ENCODE measurements around the gene NEMP1.
"Not testable (repeated sequence)": the region's sequence is repeated elsewhere in the genome, so short reads cannot be mapped to it uniquely, and the experiment has no call there.

Gene NEMP1

DNA sequence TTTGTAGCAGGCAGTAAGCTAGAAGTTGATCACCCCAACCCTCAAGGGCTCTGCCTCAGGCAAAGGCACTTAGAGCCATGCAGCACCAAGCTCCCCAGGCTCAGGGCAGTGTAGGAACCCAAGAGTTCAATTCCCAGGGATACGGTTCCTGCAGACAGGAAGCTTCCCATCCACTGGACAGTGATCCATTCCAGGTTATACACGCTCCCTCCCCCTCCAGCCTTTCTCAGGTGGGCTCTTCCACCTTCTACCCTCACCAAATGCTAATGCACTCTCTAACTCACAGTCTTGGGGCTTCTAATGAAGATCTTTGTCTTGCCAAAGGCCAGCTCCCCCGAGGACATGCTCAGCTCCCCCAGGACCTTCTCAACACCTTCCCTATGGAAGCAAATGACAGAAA is 41.3 kb downstream of the NEMP1 start:
- no peaks in the 10 kb centered on the region for H3K36me3 ChIP-seq (ENCODE audit: insufficient read depth, low read length)
- no peak overlapping the region for H3K27ac ChIP-seq
- H3K9ac ChIP-seq (ENCODE audit: insufficient read length): no peak overlapping the region
- no peaks in the 10 kb centered on the region for H3K9me3 ChIP-seq (ENCODE audit: low read depth, low read length)
- no peak overlapping the region for H3K4me3 ChIP-seq
- TF ChIP-seq EZH2 (IDR thresholded peaks at IDR 0.05) (no peak), POLR2AphosphoS5 (IDR thresholded peaks at IDR 0.05; ENCODE audit: borderline replicate concordance, low read depth, low read length) (no peak), FOXP2 (optimal IDR thresholded peaks at IDR 0.05; ENCODE audit: control extremely low read depth, extremely low read length, insufficient read depth) (no peak)
- DNase-seq (ENCODE audit: low read depth, low spot score): no peak

DNA sequence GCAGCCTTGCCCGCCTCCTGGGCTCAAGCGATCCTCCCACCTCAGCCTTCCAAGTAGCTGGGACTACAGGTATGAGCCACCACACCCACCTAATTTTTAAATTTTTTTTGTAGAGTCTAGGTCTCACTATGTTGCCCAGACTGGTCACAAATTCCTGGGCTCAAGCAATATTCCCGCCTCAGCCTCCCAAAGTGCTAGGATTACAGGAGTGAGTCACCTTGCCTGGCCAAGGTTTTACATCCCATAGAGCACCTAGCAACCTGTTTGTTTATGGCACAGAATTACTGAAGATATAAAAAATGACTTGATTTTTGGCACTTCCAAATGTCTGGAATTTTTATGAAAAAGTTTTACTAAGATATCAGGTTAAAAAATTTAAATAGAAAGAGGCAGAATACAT is 45.2 kb downstream of the NEMP1 start:
- H3K27ac ChIP-seq: no peak overlapping the region
- no peak overlapping the region for H3K9ac ChIP-seq (ENCODE audit: insufficient read length)
- no peak for TF ChIP-seq EZH2 (IDR thresholded peaks at IDR 0.05)
- TF ChIP-seq POLR2AphosphoS5 (IDR thresholded peaks at IDR 0.05; ENCODE audit: borderline replicate concordance, low read depth, low read length): no peak
- TF ChIP-seq FOXP2 (optimal IDR thresholded peaks at IDR 0.05; ENCODE audit: control extremely low read depth, extremely low read length, insufficient read depth): no peak
- no peaks in the 10 kb centered on the region for H3K9me3 ChIP-seq (ENCODE audit: low read depth, low read length)
- no peak overlapping the region for H3K4me3 ChIP-seq
- DNase-seq (ENCODE audit: low read depth, low spot score): no peak
- H3K36me3 ChIP-seq (ENCODE audit: insufficient read depth, low read length): no peaks in the 10 kb centered on the region

- TF ChIP-seq POLR2AphosphoS5 (IDR thresholded peaks at IDR 0.05; ENCODE audit: borderline replicate concordance, low read depth, low read length) (no peak), FOXP2 (optimal IDR thresholded peaks at IDR 0.05; ENCODE audit: control extremely low read depth, extremely low read length, insufficient read depth) (no peak), EZH2 (IDR thresholded peaks at IDR 0.05) (no peak)
- H3K4me3 ChIP-seq: no peak overlapping the region
- no peak overlapping the region for H3K27ac ChIP-seq
- H3K9me3 ChIP-seq (ENCODE audit: low read depth, low read length): no peaks in the 10 kb centered on the region
- no peak for DNase-seq (ENCODE audit: low read depth, low spot score)
- H3K9ac ChIP-seq (ENCODE audit: insufficient read length): no peak overlapping the region
- H3K36me3 ChIP-seq (ENCODE audit: insufficient read depth, low read length): no peaks in the 10 kb centered on the region
Measured at GRCh38 chr12:57031789-57032188, 46.8 kb downstream of the NEMP1 start.

- H3K27ac ChIP-seq: no peak overlapping the region
- H3K4me3 ChIP-seq: no peak overlapping the region
- no peaks in the 10 kb centered on the region for H3K36me3 ChIP-seq (ENCODE audit: insufficient read depth, low read length)
- no peaks in the 10 kb centered on the region for H3K9me3 ChIP-seq (ENCODE audit: low read depth, low read length)
- H3K9ac ChIP-seq (ENCODE audit: insufficient read length): no peak overlapping the region
- no peak for TF ChIP-seq POLR2AphosphoS5 (IDR thresholded peaks at IDR 0.05; ENCODE audit: borderline replicate concordance, low read depth, low read length)
- no peak for TF ChIP-seq EZH2 (IDR thresholded peaks at IDR 0.05)
- TF ChIP-seq FOXP2 (optimal IDR thresholded peaks at IDR 0.05; ENCODE audit: control extremely low read depth, extremely low read length, insufficient read depth): no peak
- no peak for DNase-seq (ENCODE audit: low read depth, low spot score)
Measured at GRCh38 chr12:57031138-57031725, 47.4 kb downstream of the NEMP1 start.

DNA sequence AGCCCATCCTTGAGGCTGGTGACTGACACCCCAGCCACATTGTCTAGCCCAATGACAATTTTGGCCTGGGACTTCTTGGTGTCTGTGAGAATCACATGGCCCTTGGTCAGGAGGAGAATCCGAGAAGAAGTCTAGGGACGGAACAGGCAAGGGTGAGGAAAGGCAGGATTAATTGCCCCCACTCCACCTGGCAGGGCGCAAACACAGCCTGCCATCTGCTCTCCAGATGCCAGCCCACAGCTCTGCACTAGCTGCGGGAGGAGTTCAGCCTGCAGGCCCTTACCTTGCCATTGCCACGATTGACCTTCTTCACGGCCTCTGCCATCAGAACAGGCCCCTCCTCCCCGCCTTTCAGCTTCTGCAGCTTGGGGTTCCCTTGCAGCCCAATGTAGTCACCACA is 49.1 kb downstream of the NEMP1 start:
- TF ChIP-seq FOXP2 (optimal IDR thresholded peaks at IDR 0.05; ENCODE audit: control extremely low read depth, extremely low read length, insufficient read depth) (no peak), POLR2AphosphoS5 (IDR thresholded peaks at IDR 0.05; ENCODE audit: borderline replicate concordance, low read depth, low read length) (no peak), EZH2 (IDR thresholded peaks at IDR 0.05) (no peak)
- Histone ChIP-seq H3K36me3 (ENCODE audit: insufficient read depth, low read length) (no peaks in the 10 kb centered on the region), H3K9me3 (ENCODE audit: low read depth, low read length) (no peaks in the 10 kb centered on the region), H3K27ac (no peak overlapping the region), H3K9ac (ENCODE audit: insufficient read length) (no peak overlapping the region), H3K4me3 (no peak overlapping the region)
- no peak for DNase-seq (ENCODE audit: low read depth, low spot score)

GRCh38 chr12:57027805-57028153 is 50.8 kb downstream of the NEMP1 start:
- Histone ChIP-seq H3K27ac (no peak overlapping the region), H3K36me3 (ENCODE audit: insufficient read depth, low read length) (no peaks in the 10 kb centered on the region)
- DNase-seq (ENCODE audit: low read depth, low spot score): no peak

GRCh38 chr12:57027011-57027804 is 51.4 kb downstream of the NEMP1 start:
- no peak for DNase-seq (ENCODE audit: low read depth, low spot score)
- H3K27ac ChIP-seq: no peak overlapping the region
- no peak overlapping the region for H3K4me3 ChIP-seq
- no peaks in the 10 kb centered on the region for H3K36me3 ChIP-seq (ENCODE audit: insufficient read depth, low read length)
- TF ChIP-seq EZH2 (IDR thresholded peaks at IDR 0.05) (no peak), POLR2AphosphoS5 (IDR thresholded peaks at IDR 0.05; ENCODE audit: borderline replicate concordance, low read depth, low read length) (no peak), FOXP2 (optimal IDR thresholded peaks at IDR 0.05; ENCODE audit: control extremely low read depth, extremely low read length, insufficient read depth) (no peak)
- no peak overlapping the region for H3K9ac ChIP-seq (ENCODE audit: insufficient read length)
- no peaks in the 10 kb centered on the region for H3K9me3 ChIP-seq (ENCODE audit: low read depth, low read length)

More at GRCh38 chr12:57027805-57028153, 50.8 kb downstream of the NEMP1 start:
- no peaks in the 10 kb centered on the region for H3K9me3 ChIP-seq (ENCODE audit: low read depth, low read length)
- TF ChIP-seq FOXP2 (optimal IDR thresholded peaks at IDR 0.05; ENCODE audit: control extremely low read depth, extremely low read length, insufficient read depth): no peak
- TF ChIP-seq POLR2AphosphoS5 (IDR thresholded peaks at IDR 0.05; ENCODE audit: borderline replicate concordance, low read depth, low read length): no peak
- TF ChIP-seq EZH2 (IDR thresholded peaks at IDR 0.05): no peak
- no peak overlapping the region for H3K4me3 ChIP-seq
- H3K9ac ChIP-seq (ENCODE audit: insufficient read length): no peak overlapping the region

- H3K9me3 ChIP-seq (ENCODE audit: low read depth, low read length): no peaks in the 10 kb centered on the region
- no peak overlapping the region for H3K4me3 ChIP-seq
- H3K9ac ChIP-seq (ENCODE audit: insufficient read length): no peak overlapping the region
- no peaks in the 10 kb centered on the region for H3K36me3 ChIP-seq (ENCODE audit: insufficient read depth, low read length)
- no peak for DNase-seq (ENCODE audit: low read depth, low spot score)
- H3K27ac ChIP-seq: no peak overlapping the region
- TF ChIP-seq POLR2AphosphoS5 (IDR thresholded peaks at IDR 0.05; ENCODE audit: borderline replicate concordance, low read depth, low read length): no peak
- TF ChIP-seq FOXP2 (optimal IDR thresholded peaks at IDR 0.05; ENCODE audit: control extremely low read depth, extremely low read length, insufficient read depth): no peak
- TF ChIP-seq EZH2 (IDR thresholded peaks at IDR 0.05): no peak
Measured at GRCh38 chr12:57025196-57025595, 53.4 kb downstream of the NEMP1 start.

DNA sequence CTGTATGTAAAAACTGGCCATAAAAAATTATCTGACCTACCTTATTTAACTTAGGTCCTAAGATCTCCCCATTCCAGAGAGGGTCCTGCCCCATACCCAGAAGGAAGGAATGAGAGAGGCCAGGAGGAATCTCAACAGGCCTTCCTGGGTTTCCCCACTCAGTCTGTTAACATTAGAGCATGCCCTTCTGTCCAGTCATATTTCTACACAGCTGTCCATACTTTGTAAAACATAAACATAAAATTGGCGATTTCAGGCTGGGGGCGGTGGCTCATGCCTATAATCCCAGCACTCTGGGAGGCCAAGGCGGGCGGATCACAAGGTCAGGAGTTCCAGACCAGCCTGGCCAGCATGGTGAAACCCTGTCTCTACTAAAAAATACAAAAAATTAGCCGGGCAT is 56.3 kb downstream of the NEMP1 start:
- H3K36me3 ChIP-seq (ENCODE audit: insufficient read depth, low read length); H3K9ac ChIP-seq (ENCODE audit: insufficient read length); DNase-seq (ENCODE audit: low read depth, low spot score); H3K27ac ChIP-seq; H3K9me3 ChIP-seq (ENCODE audit: low read depth, low read length); H3K4me3 ChIP-seq: not testable (repeated sequence)
